NCI-H187 (cell line): ENCODE measurements around the gene CYP4F3.
"Not testable (repeated sequence)": the region's sequence is repeated elsewhere in the genome, so short reads cannot be mapped to it uniquely, and the experiment has no call there.

Experiments
- DNase-seq, 2 experiments: peaks; one replicate each; lab custom pipeline; 2025; lab: John Stamatoyannopoulos, UW

CYP4F3 gene

GRCh38 chr19:15640294-15640903 lies at the start of gene CYP4F3:
Gene CYP4F3, plus strand, starts transcription at chr19:15640897. Its CDS starts 519 bp downstream, at chr19:15641416.
- no peak for DNase-seq

- DNase-seq: no peak
Observed at GRCh38 chr19:15591796-15592195, 48.9 kb upstream of the CYP4F3 start.

- not testable (repeated sequence) for DNase-seq
Observed at GRCh38 chr19:15592506-15592905, 48.2 kb upstream of the CYP4F3 start.

DNA sequence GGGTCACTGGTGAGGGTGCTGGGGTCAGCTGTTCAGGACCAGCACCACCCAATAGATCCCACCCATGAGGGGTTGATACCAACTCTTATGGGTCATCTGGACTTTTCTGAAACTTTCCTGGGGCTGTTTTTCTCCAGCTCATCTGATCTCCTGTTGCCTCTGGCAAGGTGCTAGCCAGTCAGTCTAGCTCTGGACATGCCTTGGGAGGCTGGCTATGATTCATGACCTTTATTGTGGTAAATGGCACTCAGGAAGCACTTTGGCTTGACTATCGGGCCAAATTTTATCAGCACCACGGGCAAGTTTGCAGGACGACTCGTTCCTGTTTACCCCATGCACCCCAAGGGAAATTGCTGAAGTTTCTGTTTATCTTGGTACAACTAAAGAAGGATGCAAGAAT lies 46.9 kb upstream of the CYP4F3 start:
- DNase-seq: not testable (repeated sequence)

GRCh38 chr19:15595069-15595468 lies 45.6 kb upstream of the CYP4F3 start:
- DNase-seq: no peak

GRCh38 chr19:15607978-15608925 lies 32.4 kb upstream of the CYP4F3 start:
- DNase-seq: not testable (repeated sequence)

DNA sequence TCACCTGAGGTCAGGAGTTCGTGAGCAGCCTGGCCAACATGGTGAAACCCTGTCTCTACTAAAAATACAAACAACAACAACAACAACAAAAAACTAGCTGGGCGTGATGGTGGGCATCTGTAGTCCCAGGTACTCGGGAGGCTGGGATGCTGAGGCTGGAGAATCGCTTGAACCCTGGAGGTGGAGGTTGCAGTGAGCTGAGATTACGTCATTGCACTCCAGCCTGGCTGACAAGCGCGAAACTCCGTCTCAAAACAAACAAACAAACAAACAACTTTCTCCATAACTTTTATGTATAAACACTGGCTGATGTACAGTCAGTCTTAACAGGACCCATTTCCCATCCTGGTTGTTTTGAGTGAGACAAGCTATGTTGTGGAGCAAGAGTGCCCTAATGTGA lies 31.4 kb upstream of the CYP4F3 start:
- no peak for DNase-seq

DNA sequence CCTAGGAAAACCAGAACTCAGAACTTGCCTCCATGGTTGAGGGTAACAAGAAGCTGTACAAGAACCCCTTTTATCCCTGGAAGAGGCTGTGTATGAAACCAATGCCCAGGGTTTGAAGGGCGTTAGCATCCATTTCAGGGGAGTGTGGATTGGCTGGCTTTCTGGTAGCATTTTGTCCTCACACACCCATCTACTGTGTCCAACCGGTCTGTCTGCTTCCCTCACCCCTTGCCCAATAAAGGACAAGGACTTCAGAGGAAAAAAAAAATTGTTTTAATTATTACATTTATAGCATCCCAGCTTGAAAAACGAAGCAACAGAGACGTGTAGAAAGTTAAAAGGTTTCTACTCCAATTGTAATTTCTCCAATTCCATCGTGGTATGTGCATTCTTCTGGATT lies 28.4 kb upstream of the CYP4F3 start:
- no peak for DNase-seq

- DNase-seq: no peak
Observed at GRCh38 chr19:15613338-15613737, 27.4 kb upstream of the CYP4F3 start.

DNA sequence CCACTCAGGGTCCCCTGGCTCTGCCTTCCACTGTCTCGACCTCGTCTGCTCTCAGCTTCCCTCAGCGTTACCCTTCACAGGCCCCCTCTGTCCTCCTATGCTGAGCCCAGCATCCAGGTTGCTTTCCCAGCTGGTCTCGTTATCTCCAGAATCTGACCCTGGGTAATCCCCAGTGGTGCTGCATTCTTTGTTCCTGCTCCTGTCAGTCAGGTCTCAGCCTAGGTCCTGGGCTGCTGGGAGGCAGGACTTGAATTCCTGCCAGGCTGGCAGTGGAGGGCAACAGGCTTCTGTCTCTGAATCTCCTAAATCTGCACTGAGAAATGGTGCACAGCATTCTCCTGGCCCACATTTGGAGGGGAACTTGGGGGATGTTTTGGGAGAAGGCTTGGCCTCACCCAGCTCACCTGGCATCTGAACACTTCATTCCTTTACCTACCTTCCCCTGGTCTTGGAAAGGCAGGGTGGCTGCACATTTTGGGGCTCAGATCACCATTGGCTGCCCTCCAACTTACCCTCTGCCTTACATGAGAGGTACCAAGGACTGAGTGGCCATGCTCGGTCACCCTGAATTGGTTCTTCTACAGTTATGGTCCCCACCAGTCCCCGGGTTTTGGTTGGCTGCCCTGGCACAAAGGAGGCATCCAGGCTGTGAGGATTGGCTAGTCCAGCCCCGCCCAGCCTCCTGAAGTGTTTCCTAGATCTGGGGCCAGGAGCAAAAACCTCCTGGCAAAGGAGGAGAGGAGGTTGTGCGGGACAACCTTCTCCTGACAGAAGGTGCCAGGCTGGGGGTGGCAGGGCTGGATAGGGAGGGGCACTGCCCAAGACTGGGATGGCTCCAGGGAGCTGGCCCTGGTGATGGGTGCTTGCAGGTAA lies 26.0 kb upstream of the CYP4F3 start, which contains the start of gene CYP4F8:
TSS of gene CYP4F8 (plus strand) at position 712 of the 873 bp plus-strand sequence. CDS start 399 bp downstream, outside the sequence.
- no peak for DNase-seq

- no peak for DNase-seq
Observed at GRCh38 chr19:15615526-15615925, 25.2 kb upstream of the CYP4F3 start.

DNA sequence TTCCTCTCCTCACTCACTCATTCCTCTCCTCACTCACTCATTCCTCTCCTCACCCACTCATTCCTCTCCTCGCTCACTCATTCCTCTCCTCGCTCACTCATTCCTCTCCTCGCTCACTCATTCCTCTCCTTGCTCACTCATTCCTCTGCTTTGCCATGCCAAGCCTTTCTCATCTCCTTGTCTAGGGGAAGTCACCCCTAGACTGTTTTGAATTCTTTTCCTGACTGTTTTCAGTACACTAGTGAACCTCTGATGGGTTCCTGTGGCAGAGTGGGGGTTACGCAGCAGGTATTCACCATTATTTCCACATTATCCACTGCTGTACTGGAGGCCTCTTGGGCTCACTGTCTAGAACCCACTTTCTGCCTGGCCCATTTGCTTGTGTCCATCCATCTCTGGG lies 24.5 kb upstream of the CYP4F3 start:
- no peak for DNase-seq

GRCh38 chr19:15616627-15617270 lies 23.9 kb upstream of the CYP4F3 start:
- no peak for DNase-seq

GRCh38 chr19:15618321-15618720 lies 22.4 kb upstream of the CYP4F3 start:
- DNase-seq: no peak

DNA sequence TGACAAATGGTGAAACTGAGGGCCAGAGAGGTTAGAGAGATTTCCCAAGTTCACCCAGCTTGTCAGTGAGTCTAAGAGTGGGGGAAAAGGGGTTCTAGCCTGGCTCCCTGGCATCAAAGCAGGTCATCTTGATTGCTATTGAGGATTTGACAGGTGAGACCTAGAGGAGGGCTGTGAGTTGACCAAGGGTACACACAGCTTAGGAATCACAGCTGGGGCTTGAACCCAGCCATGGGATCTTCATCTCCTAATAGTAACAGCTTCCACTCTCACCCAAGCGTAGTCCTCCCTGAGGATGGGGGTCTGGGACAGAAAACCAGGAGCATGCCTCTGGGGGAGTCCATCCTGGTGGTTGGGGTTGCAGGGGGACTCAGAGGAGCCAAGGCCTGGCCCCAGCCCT lies 18.9 kb upstream of the CYP4F3 start:
- DNase-seq: no peak

DNA sequence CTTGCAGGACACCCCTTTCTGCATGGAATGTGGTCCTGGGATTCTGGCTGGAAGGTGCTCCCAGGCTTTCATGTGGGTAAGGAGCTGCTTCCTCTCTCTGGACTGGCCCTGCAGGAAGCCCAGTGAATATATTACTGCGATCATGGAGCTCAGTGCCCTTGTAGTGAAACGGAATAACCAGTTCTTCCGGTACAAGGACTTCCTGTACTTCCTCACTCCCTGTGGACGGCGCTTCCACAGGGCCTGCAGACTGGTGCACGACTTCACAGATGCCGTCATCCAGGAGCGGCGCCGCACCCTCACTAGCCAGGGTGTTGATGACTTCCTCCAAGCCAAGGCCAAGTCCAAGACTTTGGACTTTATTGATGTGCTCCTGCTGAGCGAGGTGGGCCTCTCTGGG lies 17.7 kb upstream of the CYP4F3 start:
- no peak for DNase-seq

DNA sequence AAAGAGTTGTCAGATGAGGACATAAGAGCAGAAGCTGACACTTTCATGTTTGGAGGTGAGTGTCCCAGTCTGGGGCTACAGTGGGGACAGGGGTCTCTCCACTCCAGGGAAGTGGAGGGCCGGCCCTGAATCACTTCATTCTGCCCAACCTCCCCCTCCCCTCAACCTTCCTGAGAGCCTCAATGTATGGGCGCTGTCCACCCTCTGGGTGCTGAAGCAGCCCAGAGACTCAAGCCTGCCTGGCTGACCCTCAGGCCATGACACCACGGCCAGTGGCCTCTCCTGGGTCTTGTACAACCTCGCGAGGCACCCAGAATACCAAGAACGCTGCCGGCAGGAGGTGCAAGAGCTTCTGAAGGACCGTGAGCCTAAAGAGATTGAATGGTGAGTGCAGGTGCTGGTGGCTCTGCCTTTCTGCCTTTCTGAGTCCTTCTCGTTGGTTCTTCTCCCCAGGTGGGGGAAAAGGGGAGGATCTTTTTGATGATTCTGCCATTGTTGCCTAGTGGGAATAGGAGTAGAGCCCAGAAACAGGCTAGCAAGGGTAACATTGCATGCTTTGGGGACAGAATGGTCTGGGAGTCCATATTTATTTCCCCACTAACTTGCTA lies 16.9 kb upstream of the CYP4F3 start:
- DNase-seq: no peak

DNA sequence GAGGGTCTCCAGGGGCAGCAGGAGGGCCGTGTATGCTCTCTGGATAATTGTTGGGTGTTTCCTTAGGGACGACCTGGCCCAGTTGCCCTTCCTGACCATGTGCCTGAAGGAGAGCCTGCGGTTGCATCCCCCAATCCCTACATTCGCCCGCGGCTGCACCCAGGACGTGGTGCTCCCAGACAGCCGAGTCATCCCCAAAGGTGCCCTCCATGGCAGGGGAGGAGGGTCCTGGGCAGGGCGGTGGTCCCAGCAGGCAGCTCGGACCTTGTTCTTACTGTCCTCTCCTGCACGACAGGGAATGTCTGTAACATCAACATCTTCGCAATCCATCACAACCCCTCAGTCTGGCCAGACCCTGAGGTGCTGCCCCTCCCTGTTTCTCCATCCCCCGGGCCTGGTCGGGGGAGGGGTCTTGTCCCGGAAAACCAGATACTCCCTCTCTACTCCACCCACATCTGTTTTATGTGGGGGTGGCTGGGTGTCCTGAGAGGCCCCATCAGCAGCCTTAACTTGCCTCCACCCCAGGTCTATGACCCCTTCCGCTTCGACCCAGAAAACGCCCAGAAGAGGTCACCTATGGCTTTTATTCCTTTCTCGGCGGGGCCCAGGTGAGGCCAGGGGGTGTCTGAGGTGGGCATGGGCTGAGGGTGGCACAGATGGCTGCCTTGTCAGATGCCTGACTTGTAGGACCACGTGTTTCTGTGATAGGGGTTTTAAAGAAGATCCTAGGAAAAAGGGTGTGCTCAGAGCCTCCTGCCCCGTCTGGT lies 12.3 kb upstream of the CYP4F3 start:
- no peak for DNase-seq

GRCh38 chr19:15629003-15629880 lies 11.5 kb upstream of the CYP4F3 start:
- DNase-seq: peak in 1 of 2 experiments; percentile 38
